ENCODE data around the gene DLG2. TPM values are rescaled to one million over a fixed set of nuclear protein-coding genes. Genes with fewer than 3 reads are reported as not detected.

The DLG2 gene
- total and polyA plus RNA-seq, 2 of the 4 experiments (the other 2 are of a cell fraction): 0.31 to 0.36 TPM

DNA sequence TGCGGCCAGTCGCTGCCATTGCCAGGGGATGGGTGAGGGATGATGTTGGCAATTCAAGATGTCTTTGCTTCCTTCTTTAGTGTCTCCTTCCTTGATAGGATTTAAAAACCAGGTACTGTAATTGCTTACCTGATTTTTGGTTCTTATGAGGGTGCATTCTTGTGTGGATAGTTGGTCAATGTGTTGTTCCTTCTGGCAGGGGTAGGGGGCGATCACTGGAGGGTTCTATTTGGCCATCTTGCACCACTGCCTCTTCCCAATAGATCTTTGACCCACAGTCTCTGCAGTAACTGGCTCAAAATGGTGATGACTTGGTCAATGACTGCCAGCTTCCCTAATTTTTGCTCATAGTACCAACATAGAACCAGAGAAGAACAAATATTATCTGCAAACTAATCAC is 680.1 kb downstream of the DLG2 start:
- dilution Hi-C loops (cut with HindIII; ENCODE audit: low sequenced_read_pairs, unreplicated experiment): no loop called here
- H4K5ac ChIP-seq (ENCODE audit: low read depth, low read length): no peak overlapping the region

More for the DNA sequence above, 680.1 kb downstream of the DLG2 start:
- Histone ChIP-seq H3K14ac (replicated peaks; ENCODE audit: low read depth, low read length) (no peak overlapping the region), H3K56ac (ENCODE audit: extremely low read depth, insufficient read depth, low read length) (no peak overlapping the region), H3K27me3 (ENCODE audit: control insufficient read depth, insufficient read depth, low read length) (no peaks in the 10 kb centered on the region), H3K9me1 (ENCODE audit: insufficient read depth, low read length) (no peaks in the 10 kb centered on the region), H3K4me3 (ENCODE audit: insufficient read depth, low read depth, low read length) (no peak overlapping the region), H3K18ac (ENCODE audit: low read depth, low read length) (no peak overlapping the region), H3K4me2 (ENCODE audit: low read depth, low read length) (no peak overlapping the region), H3K36me3 (ENCODE audit: control insufficient read depth, insufficient read depth, low read length) (no peaks in the 10 kb centered on the region), H2AK5ac (ENCODE audit: low read depth, low read length) (no peak overlapping the region), H4K8ac (ENCODE audit: low read depth in 2 of 2, low read length in 2 of 2) (no peak overlapping the region), H2BK15ac (ENCODE audit: low read depth, low read length) (no peak overlapping the region), H2BK5ac (ENCODE audit: low read depth, low read length, poor library complexity, severe bottlenecking) (no peak overlapping the region), H4K20me1 (ENCODE audit: insufficient read depth, low read length) (no peaks in the 10 kb centered on the region), H3K9ac (ENCODE audit: low read depth, low read length) (no peak overlapping the region), H2AK9ac (replicated peaks; ENCODE audit: low read depth, low read length, poor library complexity) (no peak overlapping the region), H3K79me1 (ENCODE audit: low read depth in 1 of 2, low read length in 2 of 2) (no peaks in the 10 kb centered on the region), H3K27ac (ENCODE audit: insufficient read depth, low read length) (no peak overlapping the region), H4K91ac (ENCODE audit: insufficient read depth, low read depth, low read length) (no peak overlapping the region), H3K9me3 (ENCODE audit: control insufficient read depth, insufficient read depth, low read length) (peaks cover 7% of the 10 kb centered on the region), H3K4ac (ENCODE audit: low read depth, low read length) (no peak overlapping the region), H3K4me1 (ENCODE audit: control insufficient read depth, insufficient read depth, low read length) (no peaks in the 10 kb centered on the region), H2AFZ (replicated peaks; ENCODE audit: low read length, poor library complexity) (no peak overlapping the region), H3K23ac (ENCODE audit: low read depth, low read length) (no peak overlapping the region), H2BK20ac (ENCODE audit: low read depth, low read length) (no peak overlapping the region), H2BK120ac (ENCODE audit: low read depth, low read length) (no peak overlapping the region)
- WGBS, 2 experiments (ENCODE audit: extremely low coverage in 2 of 2, insufficient read length in 1 of 2): no CpG with 5 or more reads among the region's 3 CpGs
- ATAC-seq (ENCODE audit: low read depth): no peak
- no peak for DNase-seq
- in situ Hi-C loops (cut with MboI; ENCODE audit: low sequenced_read_pairs) (no loop called here), intact Hi-C loops (cut with micrococcal nuclease) (no loop called here)
- CTCF ChIA-PET: no interaction called here
- TF ChIP-seq RAD21 (IDR thresholded peaks at IDR 0.05; ENCODE audit: low read length) (no peak), MAZ (IDR thresholded peaks at IDR 0.05; ENCODE audit: borderline replicate concordance, low read depth, low read length) (no peak), MXI1 (IDR thresholded peaks at IDR 0.05; ENCODE audit: borderline replicate concordance, low read depth, low read length) (no peak), RFX5 (IDR thresholded peaks at IDR 0.05; ENCODE audit: low read depth, low read length) (no peak), SMC3 (IDR thresholded peaks at IDR 0.05; ENCODE audit: low read depth, low read length) (no peak)
- TF ChIP-seq, protein P1, sequence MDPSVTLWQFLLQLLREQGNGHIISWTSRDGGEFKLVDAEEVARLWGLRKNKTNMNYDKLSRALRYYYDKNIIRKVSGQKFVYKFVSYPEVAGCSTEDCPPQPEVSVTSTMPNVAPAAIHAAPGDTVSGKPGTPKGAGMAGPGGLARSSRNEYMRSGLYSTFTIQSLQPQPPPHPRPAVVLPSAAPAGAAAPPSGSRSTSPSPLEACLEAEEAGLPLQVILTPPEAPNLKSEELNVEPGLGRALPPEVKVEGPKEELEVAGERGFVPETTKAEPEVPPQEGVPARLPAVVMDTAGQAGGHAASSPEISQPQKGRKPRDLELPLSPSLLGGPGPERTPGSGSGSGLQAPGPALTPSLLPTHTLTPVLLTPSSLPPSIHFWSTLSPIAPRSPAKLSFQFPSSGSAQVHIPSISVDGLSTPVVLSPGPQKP (IDR thresholded peaks at IDR 0.05; ENCODE audit: borderline replicate concordance, low read depth, low read length): no peak
- TF ChIP-seq, protein P2, sequence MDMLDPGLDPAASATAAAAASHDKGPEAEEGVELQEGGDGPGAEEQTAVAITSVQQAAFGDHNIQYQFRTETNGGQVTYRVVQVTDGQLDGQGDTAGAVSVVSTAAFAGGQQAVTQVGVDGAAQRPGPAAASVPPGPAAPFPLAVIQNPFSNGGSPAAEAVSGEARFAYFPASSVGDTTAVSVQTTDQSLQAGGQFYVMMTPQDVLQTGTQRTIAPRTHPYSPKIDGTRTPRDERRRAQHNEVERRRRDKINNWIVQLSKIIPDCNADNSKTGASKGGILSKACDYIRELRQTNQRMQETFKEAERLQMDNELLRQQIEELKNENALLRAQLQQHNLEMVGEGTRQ (IDR thresholded peaks at IDR 0.05; ENCODE audit: low read depth, low read length): no peak
- POLR2A ChIA-PET (ENCODE audit: unreplicated experiment): no interaction called here
- no TSS peak for BruUV-seq (replicated peaks)

Data from IMR-90 (cell line).